WTC11 (cell line): ENCODE data around the gene MRPL34. TPM values are rescaled to one million over a fixed set of nuclear protein-coding genes. Genes with fewer than 3 reads are reported as not detected.
"Not testable (repeated sequence)": the region's sequence is repeated elsewhere in the genome, so short reads cannot be mapped to it uniquely, and the experiment has no call there.

Source experiments
- ATAC-seq: fragments of 200-7000 bp; cut with Tn5 transposase; 2 replicates; pipeline ENCODE4 v1.10.0; 2021; ENCODE audit warnings: mild to moderate bottlenecking, moderate library complexity
- CTCF ChIA-PET: fragments of 300-600 bp; sonication (Branson Sonifier 250); formaldehyde crosslinking; loops from one replicate; lab custom pipeline; 2021; ENCODE audit warnings: antibody characterized with exemption; lab: Charles Lee
- POLR2A ChIA-PET: fragments of 350-600 bp; sonication (Branson Sonifier 250); formaldehyde crosslinking; loops from one replicate; lab custom pipeline; 2021; ENCODE audit warnings: antibody characterized with exemption; lab: Charles Lee
- DNase-seq: peaks from one replicate; pipeline ENCODE4 v3.0.0; 2021; ENCODE audit warnings: low spot score
- H3K27ac Mint-ChIP-seq: 2 replicates; pipeline ENCODE4 v1.8.0; 2021; ENCODE audit warnings: mixed read lengths
- H3K27me3 Mint-ChIP-seq: 2 replicates; pipeline ENCODE4 v1.8.0; 2021; ENCODE audit warnings: low read depth, mild to moderate bottlenecking, moderate library complexity, mixed read lengths
- H3K36me3 Mint-ChIP-seq: 2 replicates; pipeline ENCODE4 v1.8.0; 2021; ENCODE audit warnings: mixed read lengths
- H3K4me1 Mint-ChIP-seq: 2 replicates; pipeline ENCODE4 v1.8.0; 2022; ENCODE audit warnings: mixed read lengths
- H3K4me3 Mint-ChIP-seq: 2 replicates; pipeline ENCODE4 v1.8.0; 2021; ENCODE audit warnings: mild to moderate bottlenecking, moderate library complexity, mixed read lengths
- H3K9me3 Mint-ChIP-seq: 2 replicates; pipeline ENCODE4 v1.8.0; 2021; ENCODE audit warnings: mixed read lengths
- CBFB ChIP-seq: sonication (generic); formaldehyde crosslinking; IDR thresholded peaks from 2 replicates; pipeline ENCODE4 v1.8.1; 2022; ENCODE audit warnings: mild to moderate bottlenecking, low read depth, missing genetic modification reagents
- CREB1 ChIP-seq: sonication (generic); formaldehyde crosslinking; IDR thresholded peaks from 2 replicates; pipeline ENCODE4 v1.8.0; 2023; ENCODE audit warnings: mild to moderate bottlenecking, missing genetic modification reagents
- FOXK1 ChIP-seq: sonication (generic); formaldehyde crosslinking; IDR thresholded peaks from 2 replicates; pipeline ENCODE4 v1.8.0; 2022; ENCODE audit warnings: mild to moderate bottlenecking, moderate library complexity, missing genetic modification reagents
- GABPB1 ChIP-seq: sonication (generic); formaldehyde crosslinking; IDR thresholded peaks from 2 replicates; pipeline ENCODE4 v1.8.1; 2023; ENCODE audit warnings: mild to moderate bottlenecking, missing genetic modification reagents
- GRHL2 ChIP-seq: fragments of 250-450 bp; sonication (Bioruptor Pico); IDR thresholded peaks from 2 replicates; pipeline ENCODE4 v1.8.0; 2022; ENCODE audit warnings: mild to moderate bottlenecking, moderate library complexity; ENCODE audit not compliant: insufficient replicate concordance, severe bottlenecking
- MXD4 ChIP-seq: fragments of 250-450 bp; sonication (Bioruptor Pico); IDR thresholded peaks from 2 replicates; pipeline ENCODE4 v1.8.0; 2021; ENCODE audit warnings: mild to moderate bottlenecking, moderate library complexity, borderline replicate concordance
- OVOL2 ChIP-seq: fragments of 250-450 bp; sonication (Bioruptor Pico); IDR thresholded peaks from 2 replicates; pipeline ENCODE4 v1.9.0; 2021; ENCODE audit warnings: mild to moderate bottlenecking, borderline replicate concordance
- PREB ChIP-seq: sonication (generic); formaldehyde crosslinking; IDR thresholded peaks from 2 replicates; pipeline ENCODE4 v1.8.1; 2022; ENCODE audit warnings: mild to moderate bottlenecking, missing genetic modification reagents, moderate library complexity, borderline replicate concordance
- RORB ChIP-seq: fragments of 250-450 bp; sonication (Bioruptor Pico); IDR thresholded peaks from 2 replicates; pipeline ENCODE4 v1.9.0; 2021; ENCODE audit warnings: mild to moderate bottlenecking
- ZNF121 ChIP-seq: sonication (generic); formaldehyde crosslinking; IDR thresholded peaks from 2 replicates; pipeline ENCODE4 v1.8.0; 2023; ENCODE audit warnings: missing genetic modification reagents
- ZNF219 ChIP-seq: sonication (generic); formaldehyde crosslinking; IDR thresholded peaks from 2 replicates; pipeline ENCODE4 v1.8.0; 2023; ENCODE audit warnings: missing genetic modification reagents, mild to moderate bottlenecking, borderline replicate concordance
- ZNF416 ChIP-seq: fragments of 250-450 bp; sonication (Bioruptor Pico); IDR thresholded peaks from 2 replicates; pipeline ENCODE4 v1.9.0; 2021; ENCODE audit warnings: mild to moderate bottlenecking, inconsistent platforms
- total RNA-seq: library from RNA; stranded (reverse); gene quantifications from 3 replicates; pipeline ENCODE4 v1.2.3, GENCODE V29; 2021
- TF ChIP-seq, protein P1 (sequence below): sonication (generic); formaldehyde crosslinking; IDR thresholded peaks from 2 replicates; pipeline ENCODE4 v1.8.1; 2023; ENCODE audit warnings: mild to moderate bottlenecking, missing genetic modification reagents
- TF ChIP-seq, protein P2 (sequence below): sonication (generic); formaldehyde crosslinking; IDR thresholded peaks from 2 replicates; pipeline ENCODE4 v1.8.0; 2022; ENCODE audit warnings: mild to moderate bottlenecking, missing genetic modification reagents
- TF ChIP-seq, protein P3 (sequence below): sonication (generic); formaldehyde crosslinking; IDR thresholded peaks from 2 replicates; pipeline ENCODE4 v1.8.1; 2022; ENCODE audit warnings: low read depth, mild to moderate bottlenecking, moderate library complexity, missing genetic modification reagents, borderline replicate concordance
- TF ChIP-seq, protein P4 (sequence below): fragments of 250-450 bp; sonication (Bioruptor Pico); IDR thresholded peaks from 2 replicates; pipeline ENCODE4 v1.9.0; 2021; ENCODE audit warnings: mild to moderate bottlenecking, borderline replicate concordance
- TF ChIP-seq, protein P5 (sequence below): sonication (generic); formaldehyde crosslinking; IDR thresholded peaks from 2 replicates; pipeline ENCODE4 v1.8.1; 2022; ENCODE audit warnings: mild to moderate bottlenecking, moderate library complexity, missing genetic modification reagents

MRPL34 gene
- total RNA-seq, 1 experiment from 2014 or later, result 130 TPM

DNA sequence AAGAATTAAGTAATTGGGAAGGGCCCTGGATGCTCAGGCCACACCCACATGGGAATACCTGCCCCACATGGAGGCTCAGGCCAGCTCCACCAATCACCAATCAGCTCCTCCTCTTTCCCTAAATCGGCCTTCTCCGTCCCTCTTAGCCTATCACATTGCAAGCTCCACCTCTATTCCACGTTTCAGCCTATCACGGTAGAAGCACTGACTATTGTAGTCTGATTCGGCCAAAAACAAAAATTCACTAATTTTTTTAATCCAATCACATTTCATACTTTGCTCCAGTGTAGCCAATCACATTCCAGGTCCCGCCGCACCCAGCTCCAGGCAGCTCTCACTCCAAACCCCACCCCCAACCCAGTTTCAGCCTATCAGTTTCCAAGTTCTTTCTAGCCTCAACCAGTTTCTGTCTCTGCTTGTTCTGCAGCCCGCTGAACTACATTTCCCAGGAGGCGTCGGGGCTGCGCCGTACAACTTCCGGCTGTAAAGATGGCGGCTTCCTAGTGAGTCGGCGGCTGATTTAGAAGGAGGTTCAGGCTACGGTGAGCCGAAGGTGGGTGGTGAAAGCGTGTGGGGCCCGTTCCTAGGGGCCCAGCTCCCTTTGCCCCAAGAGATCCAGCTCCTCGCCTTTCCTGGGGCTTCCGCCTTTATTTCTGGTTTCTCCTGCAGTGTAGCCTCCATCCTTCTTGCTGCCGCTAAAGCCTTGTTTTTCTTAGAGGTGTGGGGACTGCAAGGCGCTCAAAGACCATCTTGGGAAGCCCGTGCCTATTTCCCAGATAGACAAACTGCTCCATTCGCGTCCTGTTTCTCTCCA, 38.5 kb upstream of the MRPL34 start, which contains the start of gene BABAM1 (continued):
- TF ChIP-seq, protein P1, sequence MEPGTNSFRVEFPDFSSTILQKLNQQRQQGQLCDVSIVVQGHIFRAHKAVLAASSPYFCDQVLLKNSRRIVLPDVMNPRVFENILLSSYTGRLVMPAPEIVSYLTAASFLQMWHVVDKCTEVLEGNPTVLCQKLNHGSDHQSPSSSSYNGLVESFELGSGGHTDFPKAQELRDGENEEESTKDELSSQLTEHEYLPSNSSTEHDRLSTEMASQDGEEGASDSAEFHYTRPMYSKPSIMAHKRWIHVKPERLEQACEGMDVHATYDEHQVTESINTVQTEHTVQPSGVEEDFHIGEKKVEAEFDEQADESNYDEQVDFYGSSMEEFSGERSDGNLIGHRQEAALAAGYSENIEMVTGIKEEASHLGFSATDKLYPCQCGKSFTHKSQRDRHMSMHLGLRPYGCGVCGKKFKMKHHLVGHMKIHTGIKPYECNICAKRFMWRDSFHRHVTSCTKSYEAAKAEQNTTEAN (CRISPR knock-in tag), result no peak
- TF ChIP-seq FOXK1 (CRISPR knock-in tag), result peak; percentile 74
- TF ChIP-seq, protein P2, sequence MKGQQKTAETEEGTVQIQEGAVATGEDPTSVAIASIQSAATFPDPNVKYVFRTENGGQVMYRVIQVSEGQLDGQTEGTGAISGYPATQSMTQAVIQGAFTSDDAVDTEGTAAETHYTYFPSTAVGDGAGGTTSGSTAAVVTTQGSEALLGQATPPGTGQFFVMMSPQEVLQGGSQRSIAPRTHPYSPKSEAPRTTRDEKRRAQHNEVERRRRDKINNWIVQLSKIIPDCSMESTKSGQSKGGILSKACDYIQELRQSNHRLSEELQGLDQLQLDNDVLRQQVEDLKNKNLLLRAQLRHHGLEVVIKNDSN (CRISPR knock-in tag), result no peak
- no peak for TF ChIP-seq CREB1
- TF ChIP-seq MXD4 (CRISPR knock-in tag), result peak; percentile 92; the same call in 1 of the 2 replicates
- TF ChIP-seq GABPB1, result peak; percentile 87
- no peak for TF ChIP-seq PREB
- no peak for TF ChIP-seq OVOL2
- TF ChIP-seq ZNF416 (CRISPR knock-in tag), result 0 out of 2 replicates have a peak, but pooled peaks have one; percentile 18

DNA sequence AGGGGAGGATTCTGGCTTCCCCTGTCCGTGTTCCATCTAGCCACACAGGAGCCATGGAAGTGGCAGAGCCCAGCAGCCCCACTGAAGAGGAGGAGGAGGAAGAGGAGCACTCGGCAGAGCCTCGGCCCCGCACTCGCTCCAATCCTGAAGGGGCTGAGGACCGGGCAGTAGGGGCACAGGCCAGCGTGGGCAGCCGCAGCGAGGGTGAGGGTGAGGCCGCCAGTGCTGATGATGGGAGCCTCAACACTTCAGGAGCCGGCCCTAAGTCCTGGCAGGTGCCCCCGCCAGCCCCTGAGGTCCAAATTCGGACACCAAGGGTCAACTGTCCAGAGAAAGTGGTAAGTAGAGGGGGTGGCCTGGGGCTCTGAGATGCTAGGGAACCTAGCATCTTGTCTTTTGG, 36.9 kb upstream of the MRPL34 start:
- Mint-ChIP-seq H3K27ac (no peak overlapping the region), H3K4me1 (peaks cover 16% of the 10 kb centered on the region), H3K36me3 (peaks cover 19% of the 10 kb centered on the region), H3K27me3 (no peaks in the 10 kb centered on the region), H3K9me3 (no peaks in the 10 kb centered on the region; the same call in 1 of the 2 replicates), H3K4me3 (peak overlapping the region; percentile 96)
- ATAC-seq (no peak), DNase-seq (no peak)
- ChIA-PET POLR2A (interaction anchor here (0.6 to 2.4 kb wide), 2 partner anchors 12 to 675 kb away, joined by 4 to 13 read pairs; partner anchors contain the start of gene ANKLE1), CTCF (interaction anchor here (0.7 to 3.0 kb wide), 3 partner anchors 14 to 591 kb away, joined by 3 to 9 read pairs (median 3); partner anchors contain the start of genes ANKLE1 and RPL18A)
- TF ChIP-seq ZNF219, result no peak
- TF ChIP-seq RORB, result no peak
- TF ChIP-seq FOXK1 (CRISPR knock-in tag), result no peak
- TF ChIP-seq, all 79 proteins: peak for 0

DNA sequence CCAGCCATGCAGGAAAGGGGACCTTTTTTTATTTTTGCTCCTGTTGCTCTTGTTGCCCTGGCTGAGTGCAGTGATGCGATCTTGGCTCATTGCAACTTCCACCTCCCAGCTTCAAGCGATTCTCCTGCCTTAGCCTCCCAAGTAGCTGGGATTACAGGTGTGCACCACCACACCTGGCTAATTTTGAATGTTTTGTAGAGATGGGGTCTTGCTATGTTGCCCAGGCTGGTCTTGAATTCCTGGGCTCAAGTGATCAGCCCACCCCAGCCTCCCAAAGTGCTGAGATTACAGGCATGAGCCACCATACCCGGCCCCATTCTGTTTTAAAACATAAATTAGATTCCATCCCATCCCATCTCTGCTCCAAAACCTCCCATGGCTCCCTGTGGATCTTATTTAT, 30.8 kb upstream of the MRPL34 start:
- POLR2A ChIA-PET, ATAC-seq, H3K4me1 Mint-ChIP-seq: not testable (repeated sequence)

DNA sequence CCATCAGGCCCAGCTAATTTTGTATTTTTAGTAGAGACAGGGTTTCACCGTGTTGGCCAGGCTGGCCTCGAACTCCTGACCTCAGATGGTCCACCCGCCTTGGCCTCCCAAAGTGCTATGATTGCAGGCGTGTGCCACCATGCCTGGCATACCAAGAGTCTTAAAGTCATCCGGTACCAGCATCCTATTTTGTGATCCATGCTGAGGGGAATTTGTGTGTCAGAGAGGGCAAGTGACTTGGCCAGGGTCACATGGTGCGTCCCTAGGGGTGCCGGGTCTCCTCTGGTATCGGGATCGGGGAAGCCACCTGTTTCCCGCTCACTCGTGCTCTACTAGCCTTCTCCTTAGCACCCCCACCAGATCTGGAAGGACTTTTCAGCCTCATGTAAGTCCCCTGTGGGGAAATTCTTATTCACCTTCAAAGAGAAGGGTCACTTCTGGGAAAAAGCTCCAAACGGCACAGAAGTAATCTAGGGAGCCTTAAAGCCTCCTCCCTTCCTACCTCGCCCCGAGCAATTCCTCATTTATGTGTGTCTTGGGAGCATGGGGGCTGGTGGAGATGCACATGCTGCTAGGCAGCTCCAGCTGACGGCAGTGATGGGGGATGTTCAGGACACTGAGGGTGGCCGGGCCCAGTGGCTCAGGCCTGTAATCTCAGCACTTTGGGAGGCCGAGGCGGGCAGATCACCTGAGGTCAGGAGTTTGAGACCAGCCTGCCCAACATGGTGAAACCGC, 30.1 kb upstream of the MRPL34 start:
- no peaks in the 10 kb centered on the region for H3K9me3 Mint-ChIP-seq
- TF ChIP-seq GABPB1 (no peak), CBFB (CRISPR knock-in tag) (no peak), GRHL2 (CRISPR knock-in tag) (no peak), PREB (no peak)
- TF ChIP-seq, protein P3, sequence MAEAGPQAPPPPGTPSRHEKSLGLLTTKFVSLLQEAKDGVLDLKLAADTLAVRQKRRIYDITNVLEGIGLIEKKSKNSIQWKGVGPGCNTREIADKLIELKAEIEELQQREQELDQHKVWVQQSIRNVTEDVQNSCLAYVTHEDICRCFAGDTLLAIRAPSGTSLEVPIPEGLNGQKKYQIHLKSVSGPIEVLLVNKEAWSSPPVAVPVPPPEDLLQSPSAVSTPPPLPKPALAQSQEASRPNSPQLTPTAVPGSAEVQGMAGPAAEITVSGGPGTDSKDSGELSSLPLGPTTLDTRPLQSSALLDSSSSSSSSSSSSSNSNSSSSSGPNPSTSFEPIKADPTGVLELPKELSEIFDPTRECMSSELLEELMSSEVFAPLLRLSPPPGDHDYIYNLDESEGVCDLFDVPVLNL (CRISPR knock-in tag), result no peak
- TF ChIP-seq, protein P4, sequence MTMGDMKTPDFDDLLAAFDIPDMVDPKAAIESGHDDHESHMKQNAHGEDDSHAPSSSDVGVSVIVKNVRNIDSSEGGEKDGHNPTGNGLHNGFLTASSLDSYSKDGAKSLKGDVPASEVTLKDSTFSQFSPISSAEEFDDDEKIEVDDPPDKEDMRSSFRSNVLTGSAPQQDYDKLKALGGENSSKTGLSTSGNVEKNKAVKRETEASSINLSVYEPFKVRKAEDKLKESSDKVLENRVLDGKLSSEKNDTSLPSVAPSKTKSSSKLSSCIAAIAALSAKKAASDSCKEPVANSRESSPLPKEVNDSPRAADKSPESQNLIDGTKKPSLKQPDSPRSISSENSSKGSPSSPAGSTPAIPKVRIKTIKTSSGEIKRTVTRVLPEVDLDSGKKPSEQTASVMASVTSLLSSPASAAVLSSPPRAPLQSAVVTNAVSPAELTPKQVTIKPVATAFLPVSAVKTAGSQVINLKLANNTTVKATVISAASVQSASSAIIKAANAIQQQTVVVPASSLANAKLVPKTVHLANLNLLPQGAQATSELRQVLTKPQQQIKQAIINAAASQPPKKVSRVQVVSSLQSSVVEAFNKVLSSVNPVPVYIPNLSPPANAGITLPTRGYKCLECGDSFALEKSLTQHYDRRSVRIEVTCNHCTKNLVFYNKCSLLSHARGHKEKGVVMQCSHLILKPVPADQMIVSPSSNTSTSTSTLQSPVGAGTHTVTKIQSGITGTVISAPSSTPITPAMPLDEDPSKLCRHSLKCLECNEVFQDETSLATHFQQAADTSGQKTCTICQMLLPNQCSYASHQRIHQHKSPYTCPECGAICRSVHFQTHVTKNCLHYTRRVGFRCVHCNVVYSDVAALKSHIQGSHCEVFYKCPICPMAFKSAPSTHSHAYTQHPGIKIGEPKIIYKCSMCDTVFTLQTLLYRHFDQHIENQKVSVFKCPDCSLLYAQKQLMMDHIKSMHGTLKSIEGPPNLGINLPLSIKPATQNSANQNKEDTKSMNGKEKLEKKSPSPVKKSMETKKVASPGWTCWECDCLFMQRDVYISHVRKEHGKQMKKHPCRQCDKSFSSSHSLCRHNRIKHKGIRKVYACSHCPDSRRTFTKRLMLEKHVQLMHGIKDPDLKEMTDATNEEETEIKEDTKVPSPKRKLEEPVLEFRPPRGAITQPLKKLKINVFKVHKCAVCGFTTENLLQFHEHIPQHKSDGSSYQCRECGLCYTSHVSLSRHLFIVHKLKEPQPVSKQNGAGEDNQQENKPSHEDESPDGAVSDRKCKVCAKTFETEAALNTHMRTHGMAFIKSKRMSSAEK, result no peak
- TF ChIP-seq, protein P5, sequence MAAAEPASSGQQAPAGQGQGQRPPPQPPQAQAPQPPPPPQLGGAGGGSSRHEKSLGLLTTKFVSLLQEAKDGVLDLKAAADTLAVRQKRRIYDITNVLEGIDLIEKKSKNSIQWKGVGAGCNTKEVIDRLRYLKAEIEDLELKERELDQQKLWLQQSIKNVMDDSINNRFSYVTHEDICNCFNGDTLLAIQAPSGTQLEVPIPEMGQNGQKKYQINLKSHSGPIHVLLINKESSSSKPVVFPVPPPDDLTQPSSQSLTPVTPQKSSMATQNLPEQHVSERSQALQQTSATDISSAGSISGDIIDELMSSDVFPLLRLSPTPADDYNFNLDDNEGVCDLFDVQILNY, result no peak
- H3K4me1 Mint-ChIP-seq, result no peaks in the 10 kb centered on the region
- H3K27me3 Mint-ChIP-seq, result no peaks in the 10 kb centered on the region
- H3K36me3 Mint-ChIP-seq, result peaks cover 43% of the 10 kb centered on the region
- DNase-seq (no peak), ATAC-seq (no peak)
- H3K27ac Mint-ChIP-seq, result no peak overlapping the region; the same call in 1 of the 2 replicates
- POLR2A ChIA-PET, result no interaction called here
- no peak overlapping the region for H3K4me3 Mint-ChIP-seq
- CTCF ChIA-PET, result no interaction called here

More for the DNA sequence above, 30.8 kb upstream of the MRPL34 start:
- peak; percentile 30; the same call in 1 of the 2 replicates for TF ChIP-seq ZNF121 (CRISPR knock-in tag)
- DNase-seq, H3K27me3 Mint-ChIP-seq, H3K9me3 Mint-ChIP-seq, CTCF ChIA-PET, H3K4me3 Mint-ChIP-seq, H3K27ac Mint-ChIP-seq: not testable (repeated sequence)
- peaks cover 50% of the 10 kb centered on the region for H3K36me3 Mint-ChIP-seq
